Tibial nerve (tissue), 4 donors: ENCODE data around the gene COX20.

Source experiments
- EP300 ChIP-seq, 2 donors: sonication (generic); formaldehyde crosslinking; IDR thresholded peaks; one replicate each; pipeline ENCODE4 v1.6.1; 2017; ENCODE audit warnings: antibody characterized with exemption in 2 of 2, mild to moderate bottlenecking in 1 of 2
- POLR2A ChIP-seq, 2 donors: fragments of 450-650 bp; IDR thresholded peaks; one replicate each; pipeline ENCODE4 v1.6.1; 2017; ENCODE audit warnings: antibody characterized with exemption in 2 of 2, mild to moderate bottlenecking in 2 of 2, moderate library complexity in 2 of 2
- TF ChIP-seq, protein P1 (sequence below), 5 experiments: fragments of 200-600 bp in 3 of 5; fragments of 450-650 bp in 2 of 5; sonication (generic) in 3 of 5; IDR thresholded peaks; one replicate each; pipeline ENCODE4 v1.5.1; 2016 to 2019; ENCODE audit warnings: antibody characterized with exemption in 5 of 5, mild to moderate bottlenecking in 3 of 5, moderate library complexity in 2 of 5

DNA sequence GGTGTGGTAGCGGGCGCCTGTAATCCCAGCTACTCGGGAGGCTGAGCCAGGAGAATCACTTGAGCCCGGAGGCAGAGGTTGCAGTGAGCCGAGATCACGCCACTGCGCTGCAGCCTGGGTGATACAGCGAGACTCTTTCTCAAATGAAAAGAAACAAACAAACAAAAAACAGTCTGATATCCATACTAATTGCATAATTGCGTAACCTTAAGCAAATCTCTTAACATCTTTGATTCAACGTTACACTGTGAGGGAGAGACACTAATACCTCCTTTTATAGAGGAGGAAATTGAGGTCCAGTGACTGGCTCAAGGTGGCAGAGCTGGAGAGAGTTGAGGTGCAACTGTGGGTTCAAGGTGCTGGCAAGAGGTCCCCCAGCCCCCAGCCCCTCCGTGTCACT lies 12.6 kb upstream of the COX20 start:
- TF ChIP-seq, protein P1, sequence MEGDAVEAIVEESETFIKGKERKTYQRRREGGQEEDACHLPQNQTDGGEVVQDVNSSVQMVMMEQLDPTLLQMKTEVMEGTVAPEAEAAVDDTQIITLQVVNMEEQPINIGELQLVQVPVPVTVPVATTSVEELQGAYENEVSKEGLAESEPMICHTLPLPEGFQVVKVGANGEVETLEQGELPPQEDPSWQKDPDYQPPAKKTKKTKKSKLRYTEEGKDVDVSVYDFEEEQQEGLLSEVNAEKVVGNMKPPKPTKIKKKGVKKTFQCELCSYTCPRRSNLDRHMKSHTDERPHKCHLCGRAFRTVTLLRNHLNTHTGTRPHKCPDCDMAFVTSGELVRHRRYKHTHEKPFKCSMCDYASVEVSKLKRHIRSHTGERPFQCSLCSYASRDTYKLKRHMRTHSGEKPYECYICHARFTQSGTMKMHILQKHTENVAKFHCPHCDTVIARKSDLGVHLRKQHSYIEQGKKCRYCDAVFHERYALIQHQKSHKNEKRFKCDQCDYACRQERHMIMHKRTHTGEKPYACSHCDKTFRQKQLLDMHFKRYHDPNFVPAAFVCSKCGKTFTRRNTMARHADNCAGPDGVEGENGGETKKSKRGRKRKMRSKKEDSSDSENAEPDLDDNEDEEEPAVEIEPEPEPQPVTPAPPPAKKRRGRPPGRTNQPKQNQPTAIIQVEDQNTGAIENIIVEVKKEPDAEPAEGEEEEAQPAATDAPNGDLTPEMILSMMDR (IDR thresholded peaks at IDR 0.05): no peak
- no peak for TF ChIP-seq POLR2A (IDR thresholded peaks at IDR 0.05)
- no peak for TF ChIP-seq EP300 (IDR thresholded peaks at IDR 0.05)
